Measurements from ENCODE around the gene PYGB. TPM values are rescaled to one million over a fixed set of nuclear protein-coding genes. Genes with fewer than 3 reads are reported as not detected.

The PYGB gene
- total RNA-seq, 1 donor, result 194 TPM

GRCh38 chr20:25277051-25277801 lies 29.3 kb downstream of the PYGB start:
- H3K36me3 ChIP-seq (ENCODE audit: insufficient read depth, low read length), result peaks cover 88% of the 10 kb centered on the region
- H3K4me2 ChIP-seq (ENCODE audit: insufficient read depth, low read length), result no peak overlapping the region
- no peaks in the 10 kb centered on the region for H3K9me3 ChIP-seq (ENCODE audit: low read depth, low read length)
- peaks cover 19% of the 10 kb centered on the region for H4K20me1 ChIP-seq (ENCODE audit: insufficient read depth, low read length)
- H3K27me3 ChIP-seq (ENCODE audit: insufficient read depth, low read length), result no peaks in the 10 kb centered on the region
- no peak overlapping the region for H3K4me3 ChIP-seq (ENCODE audit: insufficient read depth, low read length)
- no peak overlapping the region for H2AFZ ChIP-seq (ENCODE audit: low read length)
- no peak for TF ChIP-seq CTCF (IDR thresholded peaks at IDR 0.05; ENCODE audit: extremely low read depth, low read depth, low read length)
- H3K79me2 ChIP-seq (ENCODE audit: insufficient read depth, low read length), result peaks cover 18% of the 10 kb centered on the region
- no peaks in the 10 kb centered on the region for H3K4me1 ChIP-seq (ENCODE audit: insufficient read depth, low read length)
- H3K27ac ChIP-seq (ENCODE audit: low read depth, low read length), result no peak overlapping the region
- peak; percentile 62 for DNase-seq (ENCODE audit: insufficient read length, low spot score, missing footprints)

- Histone ChIP-seq H3K9me3 (ENCODE audit: low read depth, low read length) (no peaks in the 10 kb centered on the region), H3K27ac (ENCODE audit: low read depth, low read length) (no peak overlapping the region), H3K4me1 (ENCODE audit: insufficient read depth, low read length) (no peaks in the 10 kb centered on the region), H3K36me3 (ENCODE audit: insufficient read depth, low read length) (peaks cover 87% of the 10 kb centered on the region), H3K4me3 (ENCODE audit: insufficient read depth, low read length) (no peak overlapping the region), H4K20me1 (ENCODE audit: insufficient read depth, low read length) (peaks cover 19% of the 10 kb centered on the region), H3K79me2 (ENCODE audit: insufficient read depth, low read length) (peaks cover 15% of the 10 kb centered on the region), H2AFZ (ENCODE audit: low read length) (no peak overlapping the region), H3K4me2 (ENCODE audit: insufficient read depth, low read length) (no peak overlapping the region), H3K27me3 (ENCODE audit: insufficient read depth, low read length) (no peaks in the 10 kb centered on the region)
- no peak for TF ChIP-seq CTCF (IDR thresholded peaks at IDR 0.05; ENCODE audit: extremely low read depth, low read depth, low read length)
- peak; percentile 4 for DNase-seq (ENCODE audit: insufficient read length, low spot score, missing footprints)
These were observed 30.1 kb downstream of the PYGB start for GRCh38 chr20:25277941-25278521.

DNA sequence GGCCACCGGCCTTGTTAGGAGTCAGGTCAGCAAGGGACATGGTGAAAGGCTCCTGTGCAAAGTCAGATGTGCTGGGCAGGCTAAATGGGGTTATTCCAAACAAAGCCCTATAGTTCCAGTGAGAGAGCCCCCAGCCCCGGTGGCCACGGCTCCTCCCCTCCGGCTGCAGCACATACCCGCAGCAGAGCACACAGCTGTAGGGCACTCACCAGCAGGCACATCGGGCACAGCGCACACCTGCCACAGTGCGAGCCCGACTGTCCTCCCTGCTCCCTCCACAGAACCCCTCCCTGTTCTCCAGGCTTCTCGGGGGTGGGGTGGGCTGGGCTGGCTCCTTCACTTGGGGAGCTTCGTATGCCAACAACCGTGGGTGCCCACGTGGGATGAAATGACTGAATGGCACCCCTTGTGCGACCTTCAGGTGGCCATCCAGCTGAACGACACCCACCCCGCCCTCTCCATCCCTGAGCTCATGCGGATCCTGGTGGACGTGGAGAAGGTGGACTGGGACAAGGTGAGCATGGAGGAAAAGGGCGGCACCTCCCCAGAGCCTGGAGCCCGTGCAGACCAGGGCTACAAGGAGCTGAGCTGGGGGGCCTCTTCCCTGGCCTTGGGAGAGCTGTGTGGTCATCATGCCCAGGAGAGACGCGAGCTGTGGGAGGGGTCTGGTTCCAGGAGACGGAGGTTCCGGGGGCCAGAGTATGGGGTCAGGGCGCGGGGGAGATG lies 30.9 kb downstream of the PYGB start:
- no peaks in the 10 kb centered on the region for H3K4me1 ChIP-seq (ENCODE audit: insufficient read depth, low read length)
- H3K4me2 ChIP-seq (ENCODE audit: insufficient read depth, low read length), result no peak overlapping the region
- no peaks in the 10 kb centered on the region for H3K27me3 ChIP-seq (ENCODE audit: insufficient read depth, low read length)
- no peak for TF ChIP-seq CTCF (IDR thresholded peaks at IDR 0.05; ENCODE audit: extremely low read depth, low read depth, low read length)
- peaks cover 19% of the 10 kb centered on the region for H4K20me1 ChIP-seq (ENCODE audit: insufficient read depth, low read length)
- H3K36me3 ChIP-seq (ENCODE audit: insufficient read depth, low read length), result peaks cover 87% of the 10 kb centered on the region
- H3K79me2 ChIP-seq (ENCODE audit: insufficient read depth, low read length), result peaks cover 10% of the 10 kb centered on the region
- DNase-seq (ENCODE audit: insufficient read length, low spot score, missing footprints), result peak; percentile 65
- H3K9me3 ChIP-seq (ENCODE audit: low read depth, low read length), result no peaks in the 10 kb centered on the region
- no peak overlapping the region for H3K27ac ChIP-seq (ENCODE audit: low read depth, low read length)
- H2AFZ ChIP-seq (ENCODE audit: low read length), result no peak overlapping the region
- no peak overlapping the region for H3K4me3 ChIP-seq (ENCODE audit: insufficient read depth, low read length)

GRCh38 chr20:25279403-25279802 lies 31.5 kb downstream of the PYGB start:
- H3K36me3 ChIP-seq (ENCODE audit: insufficient read depth, low read length), result peaks cover 87% of the 10 kb centered on the region
- TF ChIP-seq CTCF (IDR thresholded peaks at IDR 0.05; ENCODE audit: extremely low read depth, low read depth, low read length), result no peak
- no peaks in the 10 kb centered on the region for H3K9me3 ChIP-seq (ENCODE audit: low read depth, low read length)
- H3K79me2 ChIP-seq (ENCODE audit: insufficient read depth, low read length), result peaks cover 8% of the 10 kb centered on the region
- H3K4me1 ChIP-seq (ENCODE audit: insufficient read depth, low read length), result no peaks in the 10 kb centered on the region
- peaks cover 19% of the 10 kb centered on the region for H4K20me1 ChIP-seq (ENCODE audit: insufficient read depth, low read length)
- H3K27ac ChIP-seq (ENCODE audit: low read depth, low read length), result no peak overlapping the region
- H3K27me3 ChIP-seq (ENCODE audit: insufficient read depth, low read length), result no peaks in the 10 kb centered on the region
- H3K4me3 ChIP-seq (ENCODE audit: insufficient read depth, low read length), result no peak overlapping the region
- no peak overlapping the region for H2AFZ ChIP-seq (ENCODE audit: low read length)
- no peak overlapping the region for H3K4me2 ChIP-seq (ENCODE audit: insufficient read depth, low read length)
- DNase-seq (ENCODE audit: insufficient read length, low spot score, missing footprints), result peak; percentile 62
